Inflammatory macrophage (primary cell): Measurements from ENCODE around the gene PTN.
"Not testable (repeated sequence)": the region's sequence is repeated elsewhere in the genome, so short reads cannot be mapped to it uniquely, and the experiment has no call there.

Experiments used
- DNase-seq, 2 donors: peaks; one replicate each; pipeline ENCODE4 v3.0.0-alpha.2; 2020 to 2022

PTN gene

GRCh38 chr7:137266764-137267163 is 76.8 kb downstream of the PTN start:
- no peak for DNase-seq

GRCh38 chr7:137265480-137265879 is 78.1 kb downstream of the PTN start:
- DNase-seq: not testable (repeated sequence)

GRCh38 chr7:137262599-137262998 is 80.9 kb downstream of the PTN start:
- no peak for DNase-seq

GRCh38 chr7:137258552-137258951 is 85.0 kb downstream of the PTN start:
- DNase-seq: no peak

GRCh38 chr7:137254766-137255165 is 88.8 kb downstream of the PTN start:
- DNase-seq: no peak

- DNase-seq: no peak
Observed at GRCh38 chr7:137245890-137246289, 97.6 kb downstream of the PTN start.

- DNase-seq: no peak
Observed at GRCh38 chr7:137245186-137245585, 98.3 kb downstream of the PTN start.

- no peak for DNase-seq
Observed at GRCh38 chr7:137243741-137244140, 99.8 kb downstream of the PTN start.

- no peak for DNase-seq
Observed at GRCh38 chr7:137242616-137243015, 100.9 kb downstream of the PTN start.

- DNase-seq: no peak
Observed at GRCh38 chr7:137241655-137242360, 101.7 kb downstream of the PTN start.

- not testable (repeated sequence) for DNase-seq
Observed at GRCh38 chr7:137239186-137239585, 104.3 kb downstream of the PTN start.

GRCh38 chr7:137235434-137235833 is 108.1 kb downstream of the PTN start:
- no peak for DNase-seq

GRCh38 chr7:137231167-137231566 is 112.4 kb downstream of the PTN start:
- no peak for DNase-seq

GRCh38 chr7:137221467-137221866 is 122.1 kb downstream of the PTN start:
- no peak for DNase-seq

- DNase-seq: no peak
Observed at GRCh38 chr7:137213744-137214143, 129.8 kb downstream of the PTN start.

GRCh38 chr7:137209151-137209817 is 134.2 kb downstream of the PTN start:
- no peak for DNase-seq

GRCh38 chr7:137206770-137207169 is 136.8 kb downstream of the PTN start:
- DNase-seq: no peak

GRCh38 chr7:137204246-137204645 is 139.3 kb downstream of the PTN start:
- DNase-seq: no peak

- DNase-seq: no peak
Observed at GRCh38 chr7:137203351-137203750, 140.2 kb downstream of the PTN start.

- DNase-seq: no peak
Observed at GRCh38 chr7:137196648-137197047, 146.9 kb downstream of the PTN start.

- no peak for DNase-seq
Observed at GRCh38 chr7:137195996-137196395, 147.5 kb downstream of the PTN start.

- not testable (repeated sequence) for DNase-seq
Observed at GRCh38 chr7:137181619-137182018, 161.9 kb downstream of the PTN start.
